K562 treated with DMSO at 1 percent for 48 hours (cell line): ENCODE data around the gene SMIM41. TPM values are rescaled to one million over a fixed set of nuclear protein-coding genes. Genes with fewer than 3 reads are reported as not detected.

Experiments
- total RNA-seq: library from RNA; unstranded; fragments of 300-600 nt; gene quantifications from 2 replicates; pipeline ENCODE4 v1.2.3, GENCODE V29; 2022; ENCODE audit warnings: low replicate concordance; ENCODE audit errors: extremely low read depth

Gene SMIM41
- total RNA-seq: not detected in 2 replicates

DNA sequence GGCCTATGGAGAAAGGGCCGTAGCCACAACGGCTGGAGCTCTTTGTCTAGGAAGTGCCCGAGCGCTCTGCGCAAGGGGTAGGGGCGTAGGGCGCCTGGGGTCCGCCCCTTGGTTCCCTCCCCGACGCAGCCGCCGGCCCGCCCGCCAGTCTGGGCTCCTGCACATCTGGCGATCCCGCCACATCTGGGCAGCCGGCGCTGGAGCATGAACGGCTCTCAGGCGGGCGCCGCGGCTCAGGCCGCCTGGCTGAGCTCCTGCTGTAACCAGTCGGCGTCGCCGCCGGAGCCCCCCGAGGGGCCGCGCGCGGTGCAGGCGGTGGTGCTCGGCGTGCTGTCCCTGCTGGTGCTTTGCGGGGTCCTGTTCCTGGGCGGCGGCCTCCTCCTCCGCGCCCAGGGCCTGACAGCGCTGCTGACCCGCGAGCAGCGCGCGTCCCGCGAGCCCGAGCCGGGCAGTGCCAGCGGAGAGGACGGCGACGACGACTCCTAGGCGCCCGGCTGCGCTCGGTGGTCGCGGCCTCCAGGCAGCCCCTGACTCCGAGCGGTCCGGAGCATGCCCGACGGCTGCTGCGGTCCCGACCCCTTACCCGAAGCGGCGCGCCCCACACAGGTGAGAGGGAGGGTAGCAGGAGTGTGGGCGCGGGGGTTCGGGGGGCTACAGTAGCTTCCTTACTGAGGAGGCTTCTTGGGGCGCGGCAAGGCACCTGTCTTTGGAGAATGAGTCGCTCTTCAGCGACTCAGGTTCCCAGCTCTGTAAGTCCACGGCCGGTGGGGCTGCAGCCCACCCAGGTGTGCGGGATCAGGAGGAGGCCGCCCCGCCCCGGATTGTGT lies at the start of gene SMIM41:
Gene SMIM41, plus strand, starts transcription at position 129 of the 827 bp plus-strand sequence. Its CDS starts 76 bp downstream, at position 205.

DNA sequence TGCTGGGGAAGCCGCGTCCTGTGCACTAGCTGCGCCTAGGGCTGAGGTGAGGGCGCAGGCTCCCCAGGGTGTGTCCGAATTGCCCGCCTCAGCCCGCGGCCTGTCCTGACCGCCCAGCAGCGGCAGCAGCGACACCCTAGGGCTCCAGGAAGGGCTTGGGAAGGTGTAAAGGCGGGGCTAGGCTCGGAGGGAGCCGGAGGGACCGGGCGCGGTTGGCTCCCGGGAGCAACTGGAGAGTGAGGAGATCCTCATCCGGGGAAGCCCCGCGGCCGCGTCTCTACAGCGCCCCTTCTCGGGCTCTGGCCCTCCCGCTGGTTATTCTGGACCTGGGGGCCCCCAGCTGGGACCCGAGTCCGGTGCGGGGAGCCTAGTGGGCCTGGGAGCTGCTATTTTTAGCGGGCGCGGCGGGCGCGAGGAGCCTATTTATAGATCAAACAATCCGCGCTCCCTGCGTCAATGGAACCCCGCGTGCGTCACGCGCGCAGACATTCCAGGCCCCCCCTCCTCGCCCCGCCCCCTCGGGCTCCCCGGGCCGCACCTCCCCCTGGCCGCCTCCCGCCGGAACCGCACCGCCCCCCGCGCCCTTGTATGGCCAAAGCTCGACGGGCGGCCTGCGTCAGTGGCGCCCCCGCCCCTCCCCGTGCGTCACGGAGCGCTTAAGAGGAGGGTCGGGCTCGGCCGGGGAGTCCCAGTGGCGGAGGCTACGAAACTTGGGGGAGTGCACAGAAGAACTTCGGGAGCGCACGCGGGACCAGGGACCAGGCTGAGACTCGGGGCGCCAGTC lies 28.6 kb upstream of the SMIM41 start, which contains the start of gene NR4A1:
Gene NR4A1, plus strand, starts transcription at position 685 of the 784 bp plus-strand sequence. CDS start 2,887 bp downstream, outside the sequence.

DNA sequence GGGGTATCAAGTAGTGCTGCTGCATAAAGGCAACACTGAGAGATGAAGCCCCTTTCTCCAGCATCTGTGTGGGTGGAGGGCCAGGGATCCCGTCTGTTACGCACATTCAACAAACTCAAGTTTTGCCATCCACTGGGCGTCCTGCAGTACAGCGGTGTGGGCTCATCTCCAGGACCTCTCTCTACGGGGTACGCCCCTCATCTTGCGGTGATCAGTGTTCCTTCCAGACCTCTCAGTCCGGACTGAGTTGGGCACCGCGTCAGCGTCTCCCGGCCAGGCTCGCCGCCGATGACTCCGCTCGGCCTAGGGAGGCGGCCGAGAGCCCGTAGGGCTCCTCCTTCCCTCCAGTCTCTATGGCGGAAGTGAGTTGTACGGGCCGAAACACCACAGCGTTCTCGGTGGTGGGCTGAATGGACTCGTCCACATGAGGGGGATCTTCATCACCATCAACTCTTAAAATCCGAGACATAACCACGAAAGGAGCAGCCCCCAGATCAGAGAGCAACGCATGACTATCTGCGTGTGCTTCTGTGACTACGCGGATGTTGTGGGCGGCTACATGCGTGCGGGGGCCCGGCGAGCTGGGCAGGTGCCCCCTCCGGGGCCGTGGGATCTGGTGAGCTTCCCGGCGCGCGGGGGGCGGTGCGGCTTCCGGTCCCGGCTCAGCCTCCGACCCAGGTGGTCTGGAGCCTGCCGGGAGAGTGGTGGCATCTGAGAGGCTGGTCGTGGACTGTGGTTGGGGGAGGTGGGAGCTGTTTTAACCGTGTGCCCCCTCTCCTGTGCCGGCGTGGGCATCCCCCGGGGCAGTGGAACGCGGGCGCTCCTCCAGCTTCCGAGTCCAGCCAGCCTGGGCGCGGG lies 9.9 kb upstream of the SMIM41 start, which contains the start of gene ATG101:
Gene ATG101, plus strand, starts transcription at position 652 of the 858 bp plus-strand sequence. CDS start 3,673 bp downstream, outside the sequence.

Other genes with a start within 250 kb of the SMIM41 start
- gene FIGNL2, start 231.0 kb upstream of the SMIM41 start, total RNA-seq: not detected in 2 replicates
- gene ANKRD33, start 191.6 kb upstream of the SMIM41 start, total RNA-seq: not detected in 2 replicates
- gene ACVRL1, start 172.2 kb upstream of the SMIM41 start, total RNA-seq: not detected in 2 replicates
- not detected in 2 replicates for gene ACVR1B, start 128.0 kb upstream of the SMIM41 start, total RNA-seq
- gene TAMALIN, start 72.8 kb upstream of the SMIM41 start, total RNA-seq: not detected in 2 replicates
- gene NR4A1, start 28.3 kb upstream of the SMIM41 start, total RNA-seq: not detected in 2 replicates
- not detected in 2 replicates for gene ATG101, start 9.7 kb upstream of the SMIM41 start, total RNA-seq
- gene KRT80, start 112.3 kb downstream of the SMIM41 start, total RNA-seq: not detected in 2 replicates
- not detected in 2 replicates for gene KRT7, start 153.5 kb downstream of the SMIM41 start, total RNA-seq
- gene KRT86, start 194.9 kb downstream of the SMIM41 start, total RNA-seq: not detected in 2 replicates
- gene KRT81, start 211.8 kb downstream of the SMIM41 start, total RNA-seq: not detected in 2 replicates
- not detected in 2 replicates for gene KRT83, start 241.7 kb downstream of the SMIM41 start, total RNA-seq